Neural progenitor cell (in vitro differentiated cells): Measurements from ENCODE around the gene YTHDF1.

Experiments used
- CTCF ChIP-seq: fragments of 200-600 bp; sonication (generic); IDR thresholded peaks from 2 replicates; pipeline ENCODE4 v1.5.1; 2017; ENCODE audit warnings: antibody characterized with exemption, mild to moderate bottlenecking
- EZH2 ChIP-seq: fragments of 200-600 bp; sonication (generic); IDR thresholded peaks from 2 replicates; pipeline ENCODE4 v1.6.1; 2017; ENCODE audit warnings: antibody characterized with exemption, mild to moderate bottlenecking, moderate library complexity

DNA sequence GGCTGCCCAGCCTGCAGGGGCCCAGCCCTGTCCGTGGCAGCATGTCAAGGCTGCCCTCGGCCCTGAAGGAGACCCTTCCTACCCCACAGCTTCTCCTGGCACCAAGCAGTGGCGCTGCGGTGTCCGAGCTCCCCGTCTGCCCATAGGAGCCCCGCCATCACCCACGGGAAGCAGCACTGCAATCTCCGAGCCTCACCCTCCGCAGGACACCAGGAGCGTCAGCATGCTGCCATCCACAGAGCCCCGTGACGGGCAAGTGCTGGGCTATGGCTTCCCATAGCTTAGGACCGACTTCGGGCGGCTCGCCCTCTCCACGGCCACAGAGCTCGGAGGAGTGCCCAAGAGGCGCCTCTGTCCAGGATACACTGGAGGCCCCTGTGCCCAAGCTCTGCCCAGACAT, 25.1 kb downstream of the YTHDF1 start:
- no peak for TF ChIP-seq CTCF
- no peak for TF ChIP-seq EZH2
